SK-N-SH (cell line): Measurements from ENCODE around the gene CBX8. TPM values are rescaled to one million over a fixed set of nuclear protein-coding genes. Genes with fewer than 3 reads are reported as not detected.

Experiments used
- CTCF ChIA-PET: fragments of 300-600, 350-600 bp; formaldehyde crosslinking; extraction: SDS; loops from one replicate; lab custom pipeline; 2021; lab: Yijun Ruan, JAX
- POLR2A ChIA-PET: fragments of 350-600 bp; sonication (Branson Sonifier 250); formaldehyde crosslinking; extraction: SDS; loops from one replicate; lab custom pipeline; 2020; ENCODE audit warnings: antibody characterized with exemption, inconsistent platforms; lab: Yijun Ruan, JAX
- DNase-seq: peaks from one replicate; pipeline ENCODE4 v3.0.0; 2012
- H2AFZ ChIP-seq: fragments of 200-600 bp; sonication (generic); 2 replicates; pipeline ENCODE4 v1.8.1; 2016; ENCODE audit warnings: antibody characterized with exemption, mild to moderate bottlenecking, low read depth
- H3F3A ChIP-seq: fragments of 200-600 bp; sonication (generic); replicated peaks from 2 replicates; pipeline ENCODE3; 2016; ENCODE audit warnings: antibody characterized with exemption, mild to moderate bottlenecking; ENCODE audit not compliant: insufficient read depth
- H3K27ac ChIP-seq, 2 experiments: fragments of 200-500 bp in 1 of 2; fragments of 200-600 bp in 1 of 2; sonication (Bioruptor generic) in 1 of 2; sonication (generic), shearing (Covaris generic) in 1 of 2; 2 replicates each; pipeline versions ENCODE4 v1.5.1 to v1.6.1; 2014 to 2016; ENCODE audit warnings: low read depth in 2 of 2, inconsistent platforms in 1 of 2, low read length in 1 of 2, mild to moderate bottlenecking in 1 of 2, mixed read lengths in 1 of 2
- H3K27me3 ChIP-seq: fragments of 200-600 bp; sonication (generic), shearing (Covaris generic); 2 replicates; pipeline ENCODE4 v1.6.1; 2016; ENCODE audit warnings: mixed run types; ENCODE audit not compliant: insufficient read depth
- H3K36me3 ChIP-seq, 2 experiments: fragments of 200-500 bp in 1 of 2; fragments of 200-600 bp in 1 of 2; sonication (Bioruptor generic) in 1 of 2; sonication (generic) in 1 of 2; replicated peaks in 1 of 2; 2 replicates each; pipeline versions ENCODE3 to v1.5.1; 2014 to 2016; ENCODE audit warnings: low read length in 1 of 2, mild to moderate bottlenecking in 1 of 2; ENCODE audit not compliant: insufficient read depth in 2 of 2, control insufficient read depth in 1 of 2
- H3K4me1 ChIP-seq, 2 experiments: fragments of 200-500 bp in 1 of 2; fragments of 200-600 bp in 1 of 2; sonication (Bioruptor generic) in 1 of 2; sonication (generic), shearing (Covaris generic) in 1 of 2; 2 replicates each; pipeline versions ENCODE4 v1.5.1 to v1.6.1; 2014 to 2016; ENCODE audit warnings: low read depth in 1 of 2, low read length in 1 of 2, mixed run types in 1 of 2; ENCODE audit not compliant: insufficient read depth in 2 of 2, control insufficient read depth in 1 of 2
- H3K4me2 ChIP-seq: fragments of 200-600 bp; sonication (generic), shearing (Covaris generic); 2 replicates; pipeline ENCODE4 v1.6.1; 2017; ENCODE audit warnings: mixed run types
- H3K4me3 ChIP-seq, 2 experiments: fragments of 200-500 bp in 1 of 2; fragments of 200-600 bp in 1 of 2; sonication (Bioruptor generic) in 1 of 2; sonication (generic), shearing (Covaris generic) in 1 of 2; 2 replicates each; pipeline versions ENCODE4 v1.5.1 to v1.8.1; 2014 to 2016; ENCODE audit warnings: low read depth in 2 of 2, inconsistent platforms in 1 of 2, low read length in 1 of 2, mild to moderate bottlenecking in 1 of 2, mixed read lengths in 1 of 2, moderate library complexity in 1 of 2
- H3K79me2 ChIP-seq: fragments of 200-600 bp; sonication (generic); 2 replicates; pipeline ENCODE4 v1.8.1; 2017; ENCODE audit warnings: mild to moderate bottlenecking; ENCODE audit not compliant: insufficient read depth
- H3K9ac ChIP-seq: fragments of 200-600 bp; sonication (generic); 2 replicates; pipeline ENCODE4 v1.6.1; 2017; ENCODE audit warnings: mixed run types
- H3K9me2 ChIP-seq: fragments of 200-600 bp; sonication (generic); 2 replicates; pipeline ENCODE4 v1.6.1; 2017; ENCODE audit warnings: mixed run types
- H3K9me3 ChIP-seq: fragments of 200-600 bp; sonication (generic); 2 replicates; pipeline ENCODE4 v1.6.1; 2017; ENCODE audit warnings: mixed run types, mild to moderate bottlenecking, moderate library complexity
- H4K20me1 ChIP-seq: fragments of 200-600 bp; sonication (generic); 2 replicates; pipeline ENCODE4 v1.6.1; 2017; ENCODE audit warnings: mild to moderate bottlenecking, mixed run types; ENCODE audit not compliant: insufficient read depth
- CHD2 ChIP-seq: fragments of 150-350 bp; IDR thresholded peaks from 2 replicates; pipeline ENCODE4 v1.6.1; 2018; ENCODE audit warnings: low read length; ENCODE audit not compliant: partially characterized antibody
- ELF1 ChIP-seq: IDR thresholded peaks from 2 replicates; pipeline ENCODE4 v1.4.0; 2012
- EP300 ChIP-seq, 2 experiments: IDR thresholded peaks; 2 replicates each; pipeline versions ENCODE4 v1.4.0 to v1.6.1; 2012; ENCODE audit warnings: borderline replicate concordance in 1 of 2, low read depth in 1 of 2, low read length in 1 of 2
- FOSL2 ChIP-seq: IDR thresholded peaks from 2 replicates; pipeline ENCODE4 v1.4.0; 2012; ENCODE audit warnings: low read depth, mild to moderate bottlenecking, moderate library complexity, borderline replicate concordance
- FOXJ3 ChIP-seq: sonication (generic); formaldehyde crosslinking; IDR thresholded peaks from 2 replicates; pipeline ENCODE4 v1.5.1; 2020; ENCODE audit warnings: mild to moderate bottlenecking, missing genetic modification reagents
- GABPA ChIP-seq: IDR thresholded peaks from 2 replicates; pipeline ENCODE4 v1.4.0; 2012; ENCODE audit warnings: low read depth, mild to moderate bottlenecking
- GATA2 ChIP-seq: sonication (generic); formaldehyde crosslinking; IDR thresholded peaks from 2 replicates; pipeline ENCODE4 v1.5.0; 2020; ENCODE audit warnings: mild to moderate bottlenecking, missing genetic modification reagents
- JUND ChIP-seq: IDR thresholded peaks from 2 replicates; pipeline ENCODE4 v1.4.0; 2012
- RCOR1 ChIP-seq: fragments of 150-350 bp; IDR thresholded peaks from 2 replicates; pipeline ENCODE4 v1.6.1; 2017; ENCODE audit warnings: antibody characterized with exemption, low read length
- REST ChIP-seq: IDR thresholded peaks from 2 replicates; pipeline ENCODE4 v1.6.1; 2012; ENCODE audit warnings: mild to moderate bottlenecking, low read depth, low read length, moderate library complexity
- SMC3 ChIP-seq: IDR thresholded peaks from 2 replicates; pipeline ENCODE4 v1.6.1; 2012; ENCODE audit warnings: low read depth, low read length, improper control_type of control experiment
- USF1 ChIP-seq: IDR thresholded peaks from 2 replicates; pipeline ENCODE4 v1.4.0; 2012; ENCODE audit warnings: low read depth, borderline replicate concordance
- YY1 ChIP-seq: IDR thresholded peaks from 2 replicates; pipeline ENCODE4 v1.4.0; 2012; ENCODE audit warnings: low read depth, mild to moderate bottlenecking
- WGBS: methylation state at CpG from one replicate; pipeline ENCODE4 v1.1.6; 2017; ENCODE audit warnings: low lambda C conversion rate; 5-methylcytosine and 5-hydroxymethylcytosine counted together
- polyA plus RNA-seq, 3 experiments: library from polyadenylated mRNA; depleted of rRNA; stranded (reverse); fragments of >200 nt; gene quantifications; 2 replicates each; pipeline ENCODE4 v1.2.3, GENCODE V29; 2012
- TF ChIP-seq, protein P1 (sequence below): fragments of 150-350 bp; IDR thresholded peaks from 2 replicates; pipeline ENCODE4 v1.6.1; 2017; ENCODE audit warnings: antibody characterized with exemption, low read length, low read depth, borderline replicate concordance
- TF ChIP-seq, protein P2 (sequence below): IDR thresholded peaks from 2 replicates; pipeline ENCODE4; 2012

Gene CBX8
- polyA plus RNA-seq, 1 of the 3 experiments (the other 2 are of a cell fraction): 2.9 TPM

DNA sequence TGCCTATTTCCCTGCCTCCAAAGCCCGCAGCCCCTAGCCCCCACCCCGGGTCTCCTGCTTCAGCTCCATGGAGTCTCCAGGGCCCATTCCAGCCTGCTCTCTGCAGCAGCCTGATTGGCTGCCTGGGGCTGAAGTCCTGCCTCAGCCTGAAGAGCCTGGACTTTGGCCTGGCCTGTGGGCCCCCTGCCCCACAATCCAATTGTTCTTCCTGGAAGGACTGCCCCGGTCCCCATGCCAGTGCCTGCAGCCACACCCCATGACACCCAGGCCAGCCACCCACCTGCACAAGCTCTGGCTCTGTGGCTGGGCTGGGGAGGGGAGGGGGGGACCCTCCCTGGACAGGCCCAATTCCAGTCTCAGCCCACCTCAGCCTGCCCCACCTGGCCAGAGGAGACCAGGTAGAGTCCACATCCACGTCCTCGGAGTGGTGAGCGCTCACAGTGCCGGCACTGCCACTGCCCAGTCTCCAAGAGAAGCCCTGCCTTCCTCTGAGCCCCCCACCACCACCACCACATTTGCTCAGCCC, 53.9 kb downstream of the CBX8 start:
- 79% methylated on average over 7 of the region's 7 CpGs for WGBS
- H3K9me3 ChIP-seq: no peaks in the 10 kb centered on the region
- DNase-seq: peak; percentile 36
- CTCF ChIA-PET: interaction anchor here (0.9 to 10.7 kb wide), 18 partner anchors 14 to 415 kb away, joined by 3 to 216 read pairs (median 10); partner anchors contain the start of genes CBX2, CBX4 and CBX8
- no peak overlapping the region for H3K4me3 ChIP-seq
- H3K27me3 ChIP-seq: peaks cover 47% of the 10 kb centered on the region
- no peak overlapping the region for H3K9ac ChIP-seq
- TF ChIP-seq USF1 (no peak), FOSL2 (no peak), GATA2 (CRISPR knock-in tag) (no peak), CHD2 (no peak), EP300 (IDR thresholded peaks at IDR 0.05; ENCODE audit: borderline replicate concordance in 1 of 2, low read depth in 1 of 2, low read length in 1 of 2) (no peak), YY1 (no peak), REST (no peak), JUND (no peak), RCOR1 (no peak), SMC3 (no peak), FOXJ3 (CRISPR knock-in tag) (no peak), ELF1 (no peak), GABPA (no peak)
- TF ChIP-seq, protein P1, sequence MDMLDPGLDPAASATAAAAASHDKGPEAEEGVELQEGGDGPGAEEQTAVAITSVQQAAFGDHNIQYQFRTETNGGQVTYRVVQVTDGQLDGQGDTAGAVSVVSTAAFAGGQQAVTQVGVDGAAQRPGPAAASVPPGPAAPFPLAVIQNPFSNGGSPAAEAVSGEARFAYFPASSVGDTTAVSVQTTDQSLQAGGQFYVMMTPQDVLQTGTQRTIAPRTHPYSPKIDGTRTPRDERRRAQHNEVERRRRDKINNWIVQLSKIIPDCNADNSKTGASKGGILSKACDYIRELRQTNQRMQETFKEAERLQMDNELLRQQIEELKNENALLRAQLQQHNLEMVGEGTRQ: no peak
- TF ChIP-seq, protein P2, sequence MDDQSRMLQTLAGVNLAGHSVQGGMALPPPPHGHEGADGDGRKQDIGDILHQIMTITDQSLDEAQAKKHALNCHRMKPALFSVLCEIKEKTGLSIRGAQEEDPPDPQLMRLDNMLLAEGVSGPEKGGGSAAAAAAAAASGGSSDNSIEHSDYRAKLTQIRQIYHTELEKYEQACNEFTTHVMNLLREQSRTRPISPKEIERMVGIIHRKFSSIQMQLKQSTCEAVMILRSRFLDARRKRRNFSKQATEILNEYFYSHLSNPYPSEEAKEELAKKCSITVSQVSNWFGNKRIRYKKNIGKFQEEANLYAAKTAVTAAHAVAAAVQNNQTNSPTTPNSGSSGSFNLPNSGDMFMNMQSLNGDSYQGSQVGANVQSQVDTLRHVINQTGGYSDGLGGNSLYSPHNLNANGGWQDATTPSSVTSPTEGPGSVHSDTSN: no peak
- H3K4me2 ChIP-seq: no peak overlapping the region
- no peak overlapping the region for H2AFZ ChIP-seq
- H3K4me1 ChIP-seq: peaks cover 0 to 16% of the 10 kb centered on the region in 2 experiments; a peak in 1 of 4 replicates
- H3F3A ChIP-seq: peaks cover 3% of the 10 kb centered on the region
- no peak overlapping the region for H3K27ac ChIP-seq
- H3K36me3 ChIP-seq: no peaks in the 10 kb centered on the region
- H4K20me1 ChIP-seq: no peaks in the 10 kb centered on the region
- POLR2A ChIA-PET: interaction anchor here (1.4 to 1.8 kb wide), 2 partner anchors 43 to 68 kb away, joined by 4 to 9 read pairs; no protein-coding TSS in a partner anchor
- H3K9me2 ChIP-seq: no peaks in the 10 kb centered on the region
- no peaks in the 10 kb centered on the region for H3K79me2 ChIP-seq
